Upper lobe of left lung (tissue), 6 donors: ENCODE data around the gene POLA2. TPM values are rescaled to one million over a fixed set of nuclear protein-coding genes. Genes with fewer than 3 reads are reported as not detected.

Experiments used
- ATAC-seq, 2 donors: fragments of 200-7000 bp; cut with Tn5 transposase; one replicate each; pipeline ENCODE4 v1.9.1; 2022; ENCODE audit warnings: mild to moderate bottlenecking in 2 of 2, moderate library complexity in 2 of 2; ENCODE audit not compliant: low FRiP score in 2 of 2
- DNase-seq, 2 donors: peaks; one replicate each; pipeline ENCODE4 v3.0.0-alpha.2; 2019 to 2020
- H3K27ac ChIP-seq, 4 donors: fragments of 200-600 bp; sonication (generic); one replicate each; pipeline ENCODE4 v1.5.1; 2016 to 2019
- H3K27me3 ChIP-seq, 4 donors: fragments of 200-600 bp; sonication (generic); one replicate each; pipeline ENCODE4 v1.5.1; 2017 to 2019
- H3K36me3 ChIP-seq, 4 donors: fragments of 200-600 bp; sonication (generic); one replicate each; pipeline ENCODE4 v1.5.1; 2016 to 2019
- H3K4me1 ChIP-seq, 4 donors: fragments of 200-600 bp; sonication (generic); one replicate each; pipeline ENCODE4 v1.5.1; 2018 to 2019
- H3K4me3 ChIP-seq, 4 donors: fragments of 200-600 bp; sonication (generic); one replicate each; pipeline ENCODE4 v1.5.1; 2017 to 2019; ENCODE audit warnings: mild to moderate bottlenecking in 2 of 4, moderate library complexity in 1 of 4
- H3K9me3 ChIP-seq, 4 donors: fragments of 200-600 bp; sonication (generic); one replicate each; pipeline ENCODE4 v1.5.1; 2018 to 2019
- CTCF ChIP-seq, 6 experiments: fragments of 450-650 bp in 4 of 6; fragments of 200-600 bp in 2 of 6; sonication (generic) in 2 of 6; IDR thresholded peaks; one replicate each; pipeline ENCODE4 v1.5.1; 2016 to 2019; ENCODE audit warnings: antibody characterized with exemption in 6 of 6
- EP300 ChIP-seq, 4 donors: sonication (generic); formaldehyde crosslinking; IDR thresholded peaks; one replicate each; pipeline ENCODE4 v1.5.1; 2017; ENCODE audit warnings: antibody characterized with exemption in 4 of 4, control low read depth in 2 of 4
- POLR2A ChIP-seq, 4 donors: fragments of 450-650 bp; IDR thresholded peaks; one replicate each; pipeline ENCODE4 v1.5.1; 2016 to 2017; ENCODE audit warnings: antibody characterized with exemption in 4 of 4, mild to moderate bottlenecking in 2 of 4
- POLR2AphosphoS5 ChIP-seq, 2 donors: sonication (generic); formaldehyde crosslinking; IDR thresholded peaks; one replicate each; pipeline ENCODE4 v1.5.1; 2017; ENCODE audit warnings: antibody characterized with exemption in 2 of 2
- WGBS, 2 donors: methylation state at CpG; one replicate each; pipeline ENCODE4 v1.1.5; 2017 to 2018; 5-methylcytosine and 5-hydroxymethylcytosine counted together
- total RNA-seq, 6 donors: library from RNA; depleted of rRNA in 4 of 6; stranded (reverse); fragments of >200 nt in 4 of 6; gene quantifications; one replicate each; pipeline versions ENCODE4 v1.1.0 to v1.2.1, GENCODE V29; 2016 to 2021
- donor health status: DM: no; HTN: no; CAD: no; lungs with moderate emphysema.
- donor health status: DM: no; HTN: yes; CAD: no; lungs with severe emphysema.

POLA2 gene
- total RNA-seq, 6 donors from 2014 or later = 6.0 to 19.9 (median 8.7) TPM

GRCh38 chr11:65334696-65335295, 73.0 kb downstream of the POLA2 start:
- TF ChIP-seq CTCF (IDR thresholded peaks at IDR 0.05) = no peak
- no peak for TF ChIP-seq POLR2AphosphoS5 (IDR thresholded peaks at IDR 0.05)

GRCh38 chr11:65338676-65339075, 76.9 kb downstream of the POLA2 start:
- H3K36me3 ChIP-seq = peaks cover 32 to 44% (median 41%) of the 10 kb centered on the region in 4 donors
- ATAC-seq = no peak

More at GRCh38 chr11:65334696-65335295, 73.0 kb downstream of the POLA2 start:
- Histone ChIP-seq H3K9me3 (no peaks in the 10 kb centered on the region), H3K27me3 (no peaks in the 10 kb centered on the region), H3K4me3 (peak overlapping the region; percentile 71 to 99 (median 84)), H3K4me1 (peaks cover 9 to 36% (median 20%) of the 10 kb centered on the region in 4 donors), H3K36me3 (peaks cover 0 to 7% (median 5%) of the 10 kb centered on the region in 4 donors), H3K27ac (peak overlapping the region in 3 of 4 donors; percentile 87 to 97 (median 88))
- ATAC-seq (no peak), DNase-seq (no peak)
- 15 to 21% methylated on average over 5 of the region's 5 CpGs for WGBS, 2 donors

GRCh38 chr11:65340226-65340625, 78.5 kb downstream of the POLA2 start:
- Histone ChIP-seq H3K36me3 (peaks cover 35 to 60% (median 56%) of the 10 kb centered on the region in 4 donors), H3K27me3 (no peaks in the 10 kb centered on the region), H3K27ac (no peak overlapping the region), H3K9me3 (no peaks in the 10 kb centered on the region), H3K4me1 (peaks cover under 1 to 18% (median 8%) of the 10 kb centered on the region in 4 donors), H3K4me3 (no peak overlapping the region)
- ATAC-seq (no peak), DNase-seq (no peak)
- TF ChIP-seq POLR2A (IDR thresholded peaks at IDR 0.05) (no peak), EP300 (IDR thresholded peaks at IDR 0.05) (no peak), POLR2AphosphoS5 (IDR thresholded peaks at IDR 0.05) (no peak), CTCF (IDR thresholded peaks at IDR 0.05) (no peak)
- WGBS, 2 donors = 91 to 95% methylated on average over 11 of the region's 11 CpGs

More at GRCh38 chr11:65338676-65339075, 76.9 kb downstream of the POLA2 start:
- WGBS, 2 donors = 90 to 91% methylated on average over 7 of the region's 7 CpGs
- no peak overlapping the region for H3K4me3 ChIP-seq
- H3K27ac ChIP-seq = no peak overlapping the region
- no peaks in the 10 kb centered on the region for H3K27me3 ChIP-seq
- DNase-seq = no peak
- no peaks in the 10 kb centered on the region for H3K9me3 ChIP-seq
- peaks cover 9 to 29% (median 17%) of the 10 kb centered on the region in 4 donors for H3K4me1 ChIP-seq
- TF ChIP-seq POLR2AphosphoS5 (IDR thresholded peaks at IDR 0.05) (no peak), EP300 (IDR thresholded peaks at IDR 0.05) (no peak), POLR2A (IDR thresholded peaks at IDR 0.05) (no peak), CTCF (IDR thresholded peaks at IDR 0.05) (no peak)

GRCh38 chr11:65341856-65342255, 80.1 kb downstream of the POLA2 start:
- WGBS, 2 donors = 88 to 94% methylated on average over 3 of the region's 3 CpGs
- Histone ChIP-seq H3K9me3 (no peaks in the 10 kb centered on the region), H3K27ac (no peak overlapping the region), H3K4me3 (no peak overlapping the region), H3K36me3 (peaks cover 50 to 76% (median 72%) of the 10 kb centered on the region in 4 donors), H3K4me1 (peaks cover 0 to 6% (median 3%) of the 10 kb centered on the region in 4 donors), H3K27me3 (no peaks in the 10 kb centered on the region)
- no peak for TF ChIP-seq POLR2AphosphoS5 (IDR thresholded peaks at IDR 0.05)
- no peak for DNase-seq
- no peak for ATAC-seq

Other genes starting within 250 kb of the POLA2 start
- gene ARL2, start 247.8 kb upstream of the POLA2 start, total RNA-seq = 100 to 1,000 TPM in 1 of 6 donors, 10 to 100 TPM in 5; 41.9 to 113 (median 81.2) TPM
- 10 to 100 TPM; 14.7 to 32.1 (median 21.2) TPM for gene SNX15, start 234.5 kb upstream of the POLA2 start, total RNA-seq
- 10 to 100 TPM in 5 of 6 donors, 1 to 10 TPM in 1; 9.1 to 18.9 (median 14.5) TPM for gene SAC3D1, start 220.8 kb upstream of the POLA2 start, total RNA-seq
- 10 to 100 TPM in 2 of 6 donors, 1 to 10 TPM in 4; 5.9 to 27.2 (median 9.1) TPM for gene NAALADL1, start 203.4 kb upstream of the POLA2 start, total RNA-seq
- 1 to 10 TPM; 1.0 to 4.4 (median 1.8) TPM for gene CDCA5, start 177.9 kb upstream of the POLA2 start, total RNA-seq
- 10 to 100 TPM; 21.4 to 39.8 (median 34.6) TPM for gene ZFPL1, start 177.7 kb upstream of the POLA2 start, total RNA-seq
- 100 to 1,000 TPM; 102 to 531 (median 175) TPM for gene VPS51, start 165.7 kb upstream of the POLA2 start, total RNA-seq
- gene TM7SF2, start 150.1 kb upstream of the POLA2 start, total RNA-seq = 10 to 100 TPM; 36.8 to 82.7 (median 45.5) TPM
- gene ZNHIT2, start 144.3 kb upstream of the POLA2 start, total RNA-seq = 10 to 100 TPM; 12.6 to 28.5 (median 15.2) TPM
- 1,000 to 10,000 TPM in 1 of 6 donors, 100 to 1,000 TPM in 5; 405 to 1,014 (median 590) TPM for gene FAU, start 139.8 kb upstream of the POLA2 start, total RNA-seq
- 10 to 100 TPM; 15.7 to 78.6 (median 57.1) TPM for gene MRPL49, start 139.6 kb upstream of the POLA2 start, total RNA-seq
- 10 to 100 TPM; 31.1 to 70.6 (median 50.0) TPM for gene SYVN1, start 127.4 kb upstream of the POLA2 start, total RNA-seq
- gene SPDYC, start 91.7 kb upstream of the POLA2 start, total RNA-seq = not detected
- gene CAPN1, start 80.0 kb upstream of the POLA2 start, total RNA-seq = 100 to 1,000 TPM; 152 to 327 (median 235) TPM
- 10 to 100 TPM in 5 of 6 donors, 1 to 10 TPM in 1; 7.7 to 45.2 (median 14.6) TPM for gene CDC42EP2, start 52.9 kb downstream of the POLA2 start, total RNA-seq
- 10 to 100 TPM; 32.1 to 68.1 (median 54.7) TPM for gene DPF2, start 71.9 kb downstream of the POLA2 start, total RNA-seq
- under 1 TPM in 4 of 6 donors, not detected in 2; 0.15 to 0.51 (median 0.35) TPM for gene TIGD3, start 92.8 kb downstream of the POLA2 start, total RNA-seq
- 10 to 100 TPM in 4 of 6 donors, 1 to 10 TPM in 2; 5.5 to 40.8 (median 19.4) TPM for gene SLC25A45, start 120.7 kb downstream of the POLA2 start, total RNA-seq
- gene FRMD8, start 124.7 kb downstream of the POLA2 start, total RNA-seq = 10 to 100 TPM; 31.4 to 77.5 (median 45.8) TPM
- 1,000 to 10,000 TPM in 3 of 6 donors, 100 to 1,000 TPM in 3; 245 to 3,084 (median 1,019) TPM for gene NEAT1, start 160.8 kb downstream of the POLA2 start, total RNA-seq
- over 10,000 TPM in 5 of 6 donors, 1,000 to 10,000 TPM in 1; 9,697 to 52,390 (median 19,698) TPM for gene MALAT1, start 237.1 kb downstream of the POLA2 start, total RNA-seq